GM19025 (cell line): Measurements from ENCODE around the gene MAPRE2.

ENCODE experiments used
- ATAC-seq: cut with Tn5 transposase; IDR thresholded peaks from one replicate; pipeline ENCODE4 v1.9.1; 2021; ENCODE audit warnings: mild to moderate bottlenecking, low read depth, moderate library complexity; ENCODE audit not compliant: unreplicated experiment

Gene MAPRE2

GRCh38 chr18:35059280-35059927, 18.2 kb downstream of the MAPRE2 start:
- no peak for ATAC-seq

GRCh38 chr18:35060122-35060815, 19.1 kb downstream of the MAPRE2 start:
- ATAC-seq = no peak

- ATAC-seq = no peak
These were observed 20.1 kb downstream of the MAPRE2 start for GRCh38 chr18:35061336-35061735.

GRCh38 chr18:35061804-35062203, 20.6 kb downstream of the MAPRE2 start:
- ATAC-seq = no peak

- no peak for ATAC-seq
These were observed 21.2 kb downstream of the MAPRE2 start for GRCh38 chr18:35062408-35062807.

- no peak for ATAC-seq
These were observed 22.9 kb downstream of the MAPRE2 start for GRCh38 chr18:35063875-35064690.

GRCh38 chr18:35067454-35067853, 26.2 kb downstream of the MAPRE2 start:
- no peak for ATAC-seq

GRCh38 chr18:35071819-35072247, 30.6 kb downstream of the MAPRE2 start:
- ATAC-seq = peak; percentile 64

GRCh38 chr18:35072616-35073015, 31.4 kb downstream of the MAPRE2 start:
- ATAC-seq = no peak

- no peak for ATAC-seq
These were observed 32.2 kb downstream of the MAPRE2 start for GRCh38 chr18:35073186-35074105.

GRCh38 chr18:35074581-35074980, 33.4 kb downstream of the MAPRE2 start:
- no peak for ATAC-seq

- ATAC-seq = no peak
These were observed 33.9 kb downstream of the MAPRE2 start for GRCh38 chr18:35075132-35075531.

- no peak for ATAC-seq
These were observed 35.1 kb downstream of the MAPRE2 start for GRCh38 chr18:35076135-35076924.

- ATAC-seq = no peak
These were observed 36.7 kb downstream of the MAPRE2 start for GRCh38 chr18:35077937-35078336.

GRCh38 chr18:35080058-35080457, 38.8 kb downstream of the MAPRE2 start:
- ATAC-seq = no peak

GRCh38 chr18:35083174-35083712, 42.0 kb downstream of the MAPRE2 start:
- no peak for ATAC-seq

GRCh38 chr18:35084494-35085449, 43.6 kb downstream of the MAPRE2 start:
- ATAC-seq = no peak
